ENCODE results near the gene MPPED2. TPM values are rescaled to one million over a fixed set of nuclear protein-coding genes. Genes with fewer than 3 reads are reported as not detected.

MPPED2 gene
- total and polyA plus RNA-seq, 2 donors (not counting 3 experiments of a cell fraction or from before 2014, with no cell fraction given) = not detected

- Histone ChIP-seq H3K9ac (replicated peaks; ENCODE audit: extremely low read depth, insufficient read depth, low read length) (no peak overlapping the region), H3K4me1 (ENCODE audit: control insufficient read depth, extremely low read depth, insufficient read depth, low read length) (no peaks in the 10 kb centered on the region), H4K20me1 (replicated peaks; ENCODE audit: control insufficient read depth, extremely low read depth, insufficient read depth, low read length) (no peaks in the 10 kb centered on the region), H2AFZ (ENCODE audit: low read depth, low read length) (no peak overlapping the region), H3K36me3 (ENCODE audit: control insufficient read depth in 2 of 2, extremely low read depth in 1 of 2, insufficient read depth in 2 of 2, low read length in 2 of 2) (no peaks in the 10 kb centered on the region), H3K9me3 (replicated peaks; ENCODE audit: control insufficient read depth, insufficient read depth, low read length) (no peaks in the 10 kb centered on the region), H3K4me3 (replicated peaks in 1 of 3; ENCODE audit: insufficient read depth in 1 of 3, low read depth in 1 of 3, low read length in 3 of 3) (no peak overlapping the region), H3K27ac (ENCODE audit: insufficient read depth, low read depth, low read length) (no peak overlapping the region), H3K79me2 (ENCODE audit: control insufficient read depth, insufficient read depth, low read length) (no peaks in the 10 kb centered on the region), H3K9me1 (replicated peaks; ENCODE audit: control insufficient read depth, extremely low read depth, insufficient read depth, low read length) (no peaks in the 10 kb centered on the region), H3K4me2 (ENCODE audit: insufficient read depth, low read length) (no peak overlapping the region), H3K27me3 (ENCODE audit: control insufficient read depth in 2 of 2, insufficient read depth in 2 of 2, low read length in 2 of 2) (no peaks in the 10 kb centered on the region)
- CTCF ChIA-PET = no interaction called here
- FAIRE-seq (no peak), DNase-seq (ENCODE audit: low read depth, low spot score) (no peak)
- POLR2A ChIA-PET = no interaction called here
- BruUV-seq (replicated peaks) = no TSS peak
- TF ChIP-seq POLR2AphosphoS5 (IDR thresholded peaks at IDR 0.05; ENCODE audit: insufficient read depth, low read depth, low read length) (no peak), MYC (IDR thresholded peaks at IDR 0.05; ENCODE audit: low read depth, low read length) (no peak), JUN (IDR thresholded peaks at IDR 0.05; ENCODE audit: borderline replicate concordance, insufficient read depth, insufficient read length, low read depth) (no peak), POLR2A (IDR thresholded peaks at IDR 0.05; ENCODE audit: low read depth, low read length) (no peak), EZH2 (IDR thresholded peaks at IDR 0.05; ENCODE audit: borderline replicate concordance, low read depth, low read length, severe bottlenecking) (no peak), CTCF (IDR thresholded peaks at IDR 0.05; ENCODE audit: extremely low read depth in 1 of 2, insufficient read depth in 1 of 2, low read depth in 1 of 2, low read length in 2 of 2) (no peak), FOS (IDR thresholded peaks at IDR 0.05; ENCODE audit: borderline replicate concordance, insufficient read depth, low read length) (no peak), GATA2 (IDR thresholded peaks at IDR 0.05; ENCODE audit: insufficient read depth, insufficient read length, low read depth, low read length) (no peak)
- intact Hi-C loops (cut with micrococcal nuclease) (no loop called here), dilution Hi-C loops (cut with MboI; ENCODE audit: extremely low pct_ligation_motif_present, low sequenced_read_pairs) (no loop called here)
Measured at GRCh38 chr11:30552839-30553238, 33.3 kb downstream of the MPPED2 start.
